Pons (tissue), 1 donor: ENCODE measurements around the gene PTPRD.

Source experiments
- DNase-seq: peaks from one replicate; pipeline ENCODE4 v3.0.0-alpha.2; 2016; ENCODE audit warnings: low spot score

PTPRD gene

GRCh38 chr9:8331507-8332330 lies 2281.1 kb downstream of the PTPRD start:
- DNase-seq = no peak

DNA sequence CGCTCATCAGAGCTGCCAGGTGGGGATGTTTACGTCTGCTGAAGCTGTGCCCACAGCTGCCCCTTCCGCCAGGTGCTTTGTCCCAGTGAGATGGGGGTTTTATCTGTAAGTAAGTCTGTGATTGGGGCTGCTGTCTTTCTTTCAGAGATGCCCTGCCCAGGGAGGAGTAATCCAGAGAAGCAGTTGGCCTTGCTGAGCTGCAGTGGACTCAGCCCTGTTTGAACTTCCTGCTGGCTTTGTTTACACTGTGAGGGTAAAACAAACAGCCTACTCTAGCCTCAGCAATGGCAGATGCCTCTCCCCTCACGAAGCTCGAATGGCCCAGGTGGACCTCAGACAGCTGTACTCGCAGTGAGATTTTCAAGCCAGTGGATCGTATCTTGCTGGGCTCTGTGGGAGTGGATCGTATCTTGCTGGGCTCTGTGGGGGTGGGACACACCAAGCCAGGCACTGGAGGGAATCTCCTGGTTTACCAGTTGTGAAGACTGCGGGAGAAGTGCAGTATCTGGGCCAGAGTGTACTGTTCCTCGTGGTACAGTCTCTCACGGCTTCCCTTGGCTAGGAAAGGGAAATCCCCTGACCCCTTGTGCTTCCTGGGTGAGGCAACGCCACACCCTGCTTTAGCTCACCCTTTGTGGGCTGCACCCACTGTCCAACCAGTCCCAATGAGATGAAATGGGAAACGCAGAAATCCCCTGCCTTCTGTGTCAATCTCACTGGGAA lies 2283.1 kb downstream of the PTPRD start:
- no peak for DNase-seq

DNA sequence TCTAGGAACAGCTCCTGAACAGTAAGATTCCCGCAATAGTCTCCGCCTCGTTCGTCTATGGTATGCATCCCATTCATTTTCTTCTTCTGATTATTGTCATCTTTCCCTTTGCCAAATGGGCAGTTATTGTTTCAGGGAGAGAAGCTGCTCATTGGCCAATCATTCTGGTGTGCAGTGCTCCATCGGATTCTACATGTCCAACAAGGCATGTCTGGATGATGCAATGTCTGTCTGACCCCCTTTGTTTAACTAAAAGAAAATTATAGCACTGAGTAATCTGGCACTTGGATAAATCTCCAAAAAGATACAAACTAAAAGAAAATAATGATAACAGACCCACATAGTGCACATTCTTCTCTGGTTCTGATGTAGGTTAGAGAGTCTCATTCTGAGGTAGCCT lies 2297.6 kb downstream of the PTPRD start:
- no peak for DNase-seq

DNA sequence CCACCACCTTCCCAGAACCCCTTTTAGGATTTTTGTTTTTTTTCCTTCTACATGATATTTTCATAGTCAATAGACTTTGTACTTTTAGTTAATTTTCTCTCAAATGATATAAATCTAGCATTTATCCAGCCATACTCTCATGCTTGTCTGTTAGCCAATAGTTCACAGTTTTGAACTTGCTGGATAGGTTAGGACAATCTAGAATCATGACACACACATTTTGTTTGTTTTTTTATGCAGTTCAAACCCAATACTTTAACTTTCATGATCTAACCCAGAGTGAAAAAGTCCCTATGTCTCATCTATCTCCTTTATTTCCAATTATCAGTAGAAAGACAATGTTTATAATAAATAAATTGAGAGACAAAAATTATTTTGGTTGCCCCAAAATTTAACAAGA lies 2303.5 kb downstream of the PTPRD start:
- DNase-seq = no peak

DNA sequence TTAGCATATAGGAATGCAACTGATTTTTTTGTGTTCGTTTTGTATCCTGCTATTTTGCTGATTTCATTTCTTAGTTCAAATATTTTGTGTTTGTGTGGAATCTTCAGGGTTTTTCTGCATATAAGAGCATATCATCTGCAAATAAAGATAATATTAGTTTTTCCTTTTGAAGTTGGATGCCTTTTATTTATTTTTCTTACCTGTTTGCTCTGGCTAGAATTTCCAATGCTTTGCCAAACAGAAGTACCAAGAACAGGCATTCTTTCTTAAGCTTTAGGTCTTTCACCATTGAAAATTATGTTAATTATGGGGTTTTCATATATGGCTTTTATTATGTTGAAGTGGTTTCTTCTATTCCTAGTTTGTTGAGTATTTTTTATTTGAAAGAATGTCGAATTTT lies 2308.1 kb downstream of the PTPRD start:
- no peak for DNase-seq

DNA sequence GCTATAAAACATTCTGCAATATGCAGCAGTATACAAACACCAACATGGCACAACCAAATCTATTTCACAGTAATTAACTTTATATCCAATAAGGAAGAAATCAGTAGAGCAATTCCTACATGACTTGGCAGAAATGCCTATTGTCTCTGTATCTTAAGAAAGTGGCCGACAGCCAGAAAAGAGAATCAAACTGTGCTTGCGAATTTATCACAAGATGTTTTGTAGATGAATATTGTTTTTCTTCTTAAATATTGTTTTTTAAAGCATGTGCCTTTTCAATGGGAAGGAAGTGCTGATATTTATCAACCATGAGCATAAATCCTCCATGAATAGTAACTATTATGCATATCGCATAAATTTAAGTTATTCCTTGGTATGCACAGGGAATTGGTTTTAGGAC lies 2311.5 kb downstream of the PTPRD start:
- no peak for DNase-seq

GRCh38 chr9:8297047-8297446 lies 2315.8 kb downstream of the PTPRD start:
- DNase-seq = no peak

DNA sequence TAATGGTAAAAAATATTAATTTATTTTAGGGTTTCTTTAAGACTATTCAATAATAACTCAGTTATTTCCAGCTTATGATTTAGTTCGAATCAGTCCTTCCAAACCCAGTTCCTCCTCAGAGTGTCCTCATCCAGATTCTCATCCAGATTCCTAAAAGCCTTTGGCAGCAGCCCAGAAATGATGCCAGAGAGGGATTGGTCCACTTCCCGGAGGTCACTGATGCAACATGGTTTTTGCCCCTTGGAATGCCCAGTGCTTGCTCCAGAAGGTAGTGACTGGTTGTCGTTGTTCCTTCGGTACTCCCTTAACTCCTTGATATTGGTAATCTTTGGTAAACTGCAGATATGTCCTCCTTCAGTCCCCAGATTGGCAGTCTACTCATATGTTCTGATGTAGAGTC lies 2320.1 kb downstream of the PTPRD start:
- no peak for DNase-seq

DNA sequence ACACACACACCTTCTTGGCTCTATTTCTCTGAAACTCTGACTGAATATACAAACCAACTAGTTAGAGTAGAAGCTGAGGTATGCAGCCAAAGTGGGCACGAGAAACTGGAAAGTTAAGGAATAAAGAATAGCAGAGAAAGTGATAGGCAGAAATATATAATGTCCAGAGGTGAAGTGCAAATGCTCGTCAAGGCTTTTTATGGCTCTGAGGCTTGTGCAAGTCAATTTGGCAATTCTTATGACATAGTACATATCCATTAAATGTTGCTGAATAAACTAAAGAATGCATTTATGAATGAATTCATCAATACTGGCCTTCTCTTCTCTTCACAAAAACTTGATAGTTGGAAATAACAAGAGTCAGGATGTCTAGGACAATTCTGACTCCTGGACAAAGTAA lies 2323.1 kb downstream of the PTPRD start:
- DNase-seq = no peak

GRCh38 chr9:8287970-8288369 lies 2324.8 kb downstream of the PTPRD start:
- DNase-seq = no peak

- DNase-seq = no peak
Measured at GRCh38 chr9:8287501-8287900, 2325.3 kb downstream of the PTPRD start.

DNA sequence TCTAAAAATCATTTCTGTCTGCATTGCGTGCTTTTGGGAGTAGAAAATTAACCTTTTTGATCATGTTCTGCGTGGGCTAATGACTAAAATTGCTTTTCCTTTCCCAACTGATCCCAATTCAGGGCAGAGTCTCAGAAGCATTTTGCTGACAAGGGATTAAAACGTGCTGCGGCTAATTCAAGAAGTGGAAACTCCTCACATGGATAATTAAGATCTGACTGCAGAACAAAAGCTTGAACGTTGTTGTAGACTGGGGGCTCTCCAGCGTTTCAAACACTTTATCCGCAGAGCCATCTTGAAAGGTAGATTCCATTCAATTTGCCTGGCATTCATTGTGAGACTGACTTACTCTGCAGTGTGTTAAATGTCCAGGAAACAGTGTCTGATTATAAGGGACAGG lies 2327.9 kb downstream of the PTPRD start:
- no peak for DNase-seq

- no peak for DNase-seq
Measured at GRCh38 chr9:8282535-8282934, 2330.3 kb downstream of the PTPRD start.

DNA sequence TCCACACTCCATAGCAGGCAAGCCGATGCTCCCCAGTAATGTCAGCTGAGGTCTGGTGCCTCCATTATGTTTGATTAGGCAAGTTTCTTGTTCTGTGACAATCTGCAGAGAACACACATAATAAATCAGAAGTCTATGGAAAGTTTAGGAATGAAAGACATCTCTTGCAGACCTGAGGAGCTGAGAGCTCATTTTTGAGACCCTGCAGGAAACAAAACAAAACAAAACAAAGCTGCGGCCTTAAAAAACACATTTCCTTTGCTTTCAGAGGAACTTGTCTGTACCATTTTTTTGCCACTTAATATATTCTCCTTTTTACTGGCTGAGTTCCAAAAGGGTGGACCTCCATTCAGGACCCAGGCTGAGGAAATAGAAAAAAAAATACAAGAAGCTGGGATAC lies 2332.0 kb downstream of the PTPRD start:
- no peak for DNase-seq

DNA sequence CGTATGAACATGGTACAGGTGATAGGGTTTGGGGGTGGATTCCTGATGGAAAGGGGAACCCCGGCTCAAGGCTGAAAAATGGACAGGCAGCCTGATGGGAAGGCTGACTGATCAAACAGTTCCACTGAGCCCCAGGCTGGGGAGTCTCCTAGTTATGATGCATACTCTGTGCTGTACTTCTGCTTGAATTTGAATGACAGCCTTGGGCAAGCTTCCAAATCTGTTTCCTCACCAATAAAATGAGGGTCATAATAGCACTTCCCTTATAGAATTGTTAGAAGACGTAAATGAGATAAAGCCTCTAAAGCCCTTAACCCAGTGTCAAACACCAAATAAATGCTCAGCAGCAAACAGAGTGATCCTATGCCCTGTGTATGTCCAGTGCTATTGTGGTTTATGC lies 2334.8 kb downstream of the PTPRD start:
- no peak for DNase-seq

DNA sequence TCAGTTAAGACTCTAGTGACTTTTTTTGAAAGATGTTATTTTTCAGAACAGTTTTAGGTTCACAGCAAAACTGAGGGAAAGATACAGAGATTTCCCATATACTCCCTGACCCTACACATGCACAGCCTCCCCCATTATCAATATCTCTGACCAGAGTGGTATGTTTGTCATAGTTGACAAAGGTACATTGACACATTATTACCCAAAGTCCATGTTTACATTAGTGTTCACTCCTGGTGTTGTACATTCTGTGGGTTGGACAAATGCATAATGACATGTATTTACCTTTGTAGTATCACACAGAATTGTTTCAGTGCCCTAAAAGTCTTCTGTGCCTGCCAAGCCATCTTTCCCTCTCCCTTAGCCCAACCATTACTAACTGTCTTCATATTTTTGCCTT lies 2342.6 kb downstream of the PTPRD start:
- no peak for DNase-seq

GRCh38 chr9:8268881-8269280 lies 2343.9 kb downstream of the PTPRD start:
- no peak for DNase-seq

- DNase-seq = no peak
Measured at GRCh38 chr9:8268216-8268878, 2344.5 kb downstream of the PTPRD start.

GRCh38 chr9:8267636-8268035 lies 2345.2 kb downstream of the PTPRD start:
- DNase-seq = no peak

DNA sequence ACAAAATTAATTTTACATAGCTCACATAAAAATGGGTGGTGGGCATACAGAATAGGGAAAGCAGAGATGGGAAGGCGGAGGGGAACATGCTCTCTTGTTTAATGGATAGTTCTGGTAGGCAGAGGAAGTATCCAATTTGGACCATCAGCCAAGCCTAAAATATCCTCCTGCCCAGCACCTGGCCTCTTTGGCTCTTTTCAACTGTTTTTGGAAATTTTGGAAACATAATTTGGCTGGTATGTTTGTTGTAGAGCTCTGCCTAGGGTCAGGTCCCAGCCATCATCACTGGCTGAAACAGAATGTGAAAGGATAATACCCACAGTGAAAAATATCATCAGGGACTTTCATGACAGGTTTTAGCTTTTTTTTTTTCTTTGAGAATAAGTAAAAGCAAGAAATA lies 2345.9 kb downstream of the PTPRD start:
- no peak for DNase-seq

DNA sequence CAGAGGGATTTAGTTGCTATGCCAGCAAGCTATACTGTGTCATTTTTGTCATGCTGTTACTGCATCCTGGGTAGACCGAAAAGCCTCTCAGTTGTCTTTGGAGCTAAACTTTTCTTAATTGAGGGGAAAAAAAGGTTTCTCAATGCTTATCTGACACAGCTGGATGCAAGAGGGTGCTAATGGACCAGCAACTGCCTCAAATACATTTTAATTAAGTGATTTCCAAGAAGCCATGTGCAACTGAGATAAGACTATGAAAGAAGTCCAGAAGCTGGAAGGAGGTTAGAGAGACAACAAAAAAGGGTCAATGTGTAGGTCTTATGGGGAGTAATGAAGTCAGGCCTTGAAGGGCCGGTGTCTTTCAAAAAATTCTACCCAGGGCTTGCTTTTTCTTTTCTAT lies 2347.5 kb downstream of the PTPRD start:
- no peak for DNase-seq
